Measurements from ENCODE around the gene THSD7A. TPM values are rescaled to one million over a fixed set of nuclear protein-coding genes. Genes with fewer than 3 reads are reported as not detected.

Gene THSD7A
- total and polyA plus RNA-seq, 9 of the 15 experiments (the other 6 are each of a cell fraction or from before 2014, with no cell fraction given): 0.01 to 0.02 TPM; not detected in 7

GRCh38 chr7:11730725-11731124, 101.3 kb downstream of the THSD7A start (continued):
- TF ChIP-seq ZBTB11 (CRISPR knock-in tag; IDR thresholded peaks at IDR 0.05): no peak
- TF ChIP-seq XRCC3 (IDR thresholded peaks at IDR 0.05): no peak
- TF ChIP-seq KLF10 (CRISPR knock-in tag; IDR thresholded peaks at IDR 0.05): no peak
- no peak for TF ChIP-seq MITF (IDR thresholded peaks at IDR 0.05)

- WGBS (ENCODE audit: insufficient coverage, low coverage, missing lambda C conversion rate): 0% methylated on average over 1 of the region's 1 CpG
- Histone ChIP-seq H3K79me2 (ENCODE audit: control insufficient read depth, insufficient read depth, low read length) (no peaks in the 10 kb centered on the region), H3K9ac (ENCODE audit: insufficient read depth in 1 of 2, low read depth in 2 of 2, low read length in 2 of 2) (no peak overlapping the region), H3K4me2 (ENCODE audit: insufficient read depth, low read length) (no peak overlapping the region), H3K9me3 (replicated peaks; ENCODE audit: control insufficient read depth, insufficient read depth, low read depth, low read length) (no peaks in the 10 kb centered on the region), H3K4me1 (replicated peaks in 1 of 2; ENCODE audit: control insufficient read depth in 2 of 2, insufficient read depth in 2 of 2, low read length in 2 of 2) (no peaks in the 10 kb centered on the region), H3K36me3 (ENCODE audit: control insufficient read depth, insufficient read depth, low read length) (no peaks in the 10 kb centered on the region), H4K20me1 (replicated peaks; ENCODE audit: control insufficient read depth, insufficient read depth, low read length) (no peaks in the 10 kb centered on the region), H2AFZ (ENCODE audit: low read depth, low read length) (no peak overlapping the region), H3K9me1 (ENCODE audit: control insufficient read depth, insufficient read depth, low read length) (no peaks in the 10 kb centered on the region), H3K27me3 (ENCODE audit: control insufficient read depth in 2 of 2, insufficient read depth in 2 of 2, low read length in 2 of 2) (no peaks in the 10 kb centered on the region), H3K4me3 (no peak overlapping the region), H3K27ac (ENCODE audit: extremely low read depth, low read depth, low read length) (no peak overlapping the region)
- ATAC-seq (no peak), DNase-seq (ENCODE audit: extremely low read depth in 1 of 4, low spot score in 3 of 4) (no peak), FAIRE-seq (no peak)
- no TSS peak for BruUV-seq (replicated peaks)
- ChIA-PET CTCF (ENCODE audit: low intra/inter-chr PET ratio) (no interaction called here), POLR2A (no interaction called here)
- intact Hi-C loops (cut with micrococcal nuclease) (no loop called here), in situ Hi-C loops (cut with MboI) (no loop called here)
- TF ChIP-seq GABPB2 (CRISPR knock-in tag; conservative IDR thresholded peaks at IDR 0.05) (no peak), ZBTB1 (CRISPR knock-in tag; IDR thresholded peaks at IDR 0.05; ENCODE audit: borderline replicate concordance, low read depth) (no peak), AFF4 (CRISPR knock-in tag; IDR thresholded peaks at IDR 0.05) (no peak), EWSR1 (IDR thresholded peaks at IDR 0.05; ENCODE audit: borderline replicate concordance, low read depth, partially characterized antibody) (no peak), RBM22 (IDR thresholded peaks at IDR 0.05; ENCODE audit: low read depth, low read length, poor library complexity, severe bottlenecking) (no peak), POLR2H (tag; IDR thresholded peaks at IDR 0.05; ENCODE audit: low read depth) (no peak), ZNF584 (CRISPR knock-in tag; IDR thresholded peaks at IDR 0.05; ENCODE audit: low read depth) (no peak), SIX5 (IDR thresholded peaks at IDR 0.05; ENCODE audit: borderline replicate concordance in 1 of 2, insufficient read depth in 1 of 2, low read depth in 1 of 2, low read length in 2 of 2) (no peak)
Observed at GRCh38 chr7:11727864-11728263, 104.1 kb downstream of the THSD7A start.
